Suprapubic skin (tissue), 4 donors: ENCODE results near the gene SNX24. TPM values are rescaled to one million over a fixed set of nuclear protein-coding genes. Genes with fewer than 3 reads are reported as not detected.
"Not testable (repeated sequence)": the region's sequence is repeated elsewhere in the genome, so short reads cannot be mapped to it uniquely, and the experiment has no call there.

Experiments used
- DNase-seq, 2 donors: peaks; one replicate each; pipeline ENCODE4 v3.0.0-alpha.2; 2019; ENCODE audit warnings: low spot score in 2 of 2
- H3K27ac ChIP-seq: fragments of 200-600 bp; sonication (generic); one replicate; pipeline ENCODE4 v1.5.1; 2019
- H3K27me3 ChIP-seq: fragments of 200-600 bp; sonication (generic); one replicate; pipeline ENCODE4 v1.5.1; 2019
- H3K36me3 ChIP-seq: fragments of 200-600 bp; sonication (generic); one replicate; pipeline ENCODE4 v1.5.1; 2019
- H3K4me1 ChIP-seq: fragments of 200-600 bp; sonication (generic); one replicate; pipeline ENCODE4 v1.5.1; 2019
- H3K4me3 ChIP-seq: fragments of 200-600 bp; sonication (generic); one replicate; pipeline ENCODE4 v1.5.1; 2019; ENCODE audit warnings: mild to moderate bottlenecking
- H3K9me3 ChIP-seq: fragments of 200-600 bp; sonication (generic); one replicate; pipeline ENCODE4 v1.5.1; 2019
- CTCF ChIP-seq, 2 donors: fragments of 200-600 bp in 1 of 2; fragments of 450-650 bp in 1 of 2; sonication (generic) in 1 of 2; IDR thresholded peaks; one replicate each; pipeline ENCODE4 v1.5.1; 2016 to 2019; ENCODE audit warnings: antibody characterized with exemption in 2 of 2, mild to moderate bottlenecking in 1 of 2, moderate library complexity in 1 of 2
- EP300 ChIP-seq: sonication (generic); formaldehyde crosslinking; IDR thresholded peaks from one replicate; pipeline ENCODE4 v1.6.1; 2017; ENCODE audit warnings: antibody characterized with exemption
- POLR2A ChIP-seq, 2 donors: fragments of 450-650 bp; IDR thresholded peaks; one replicate each; pipeline ENCODE4 v1.6.1; 2017; ENCODE audit warnings: antibody characterized with exemption in 2 of 2, mild to moderate bottlenecking in 2 of 2, moderate library complexity in 2 of 2
- POLR2AphosphoS5 ChIP-seq, 3 donors: sonication (generic); formaldehyde crosslinking; IDR thresholded peaks; one replicate each; pipeline ENCODE4 v1.6.1; 2017; ENCODE audit warnings: antibody characterized with exemption in 3 of 3
- WGBS: methylation state at CpG from one replicate; pipeline ENCODE4 v1.1.5; 2018; 5-methylcytosine and 5-hydroxymethylcytosine counted together
- total RNA-seq, 4 donors: library from RNA; depleted of rRNA; stranded (reverse); fragments of >200 nt; gene quantifications; one replicate each; pipeline ENCODE4 v1.1.0, GENCODE V29; 2016

The SNX24 gene
- total RNA-seq, 4 donors from 2014 or later, result 15.2 to 43.0 (median 25.3) TPM

GRCh38 chr5:122844136-122844909 lies 1.1 kb upstream of the SNX24 start:
- TF ChIP-seq CTCF (IDR thresholded peaks at IDR 0.05) (no peak), EP300 (no peak), POLR2A (IDR thresholded peaks at IDR 0.05) (no peak), POLR2AphosphoS5 (IDR thresholded peaks at IDR 0.05) (no peak)
- no peaks in the 10 kb centered on the region for H3K36me3 ChIP-seq
- H3K27me3 ChIP-seq, result no peaks in the 10 kb centered on the region
- peak overlapping the region; percentile 94 for H3K4me3 ChIP-seq
- no peak for DNase-seq
- WGBS, result 27% methylated on average over 22 of the region's 22 CpGs
- peaks cover 29% of the 10 kb centered on the region for H3K4me1 ChIP-seq
- H3K9me3 ChIP-seq, result no peaks in the 10 kb centered on the region
- peak overlapping the region; percentile 96 for H3K27ac ChIP-seq

- DNase-seq, result no peak
- H3K27ac ChIP-seq, result peak overlapping the region; percentile 96
- no peaks in the 10 kb centered on the region for H3K9me3 ChIP-seq
- H3K27me3 ChIP-seq, result no peaks in the 10 kb centered on the region
- H3K4me1 ChIP-seq, result peaks cover 34% of the 10 kb centered on the region
- no peaks in the 10 kb centered on the region for H3K36me3 ChIP-seq
- H3K4me3 ChIP-seq, result peak overlapping the region; percentile 94
- 1% methylated on average over 16 of the region's 16 CpGs for WGBS
- TF ChIP-seq POLR2AphosphoS5 (IDR thresholded peaks at IDR 0.05), result no peak
- no peak for TF ChIP-seq POLR2A (IDR thresholded peaks at IDR 0.05)
- TF ChIP-seq CTCF (IDR thresholded peaks at IDR 0.05), result no peak
- TF ChIP-seq EP300, result no peak
These were observed 544 bp upstream of the SNX24 start for GRCh38 chr5:122844910-122845228.

GRCh38 chr5:122846051-122846550 lies 688 bp downstream of the SNX24 start:
- H3K4me1 ChIP-seq, result peaks cover 38% of the 10 kb centered on the region
- WGBS, result 2% methylated on average over 6 of the region's 6 CpGs
- no peaks in the 10 kb centered on the region for H3K27me3 ChIP-seq
- H3K27ac ChIP-seq, result peak overlapping the region; percentile 96
- H3K4me3 ChIP-seq, result peak overlapping the region; percentile 94
- no peak for TF ChIP-seq POLR2A (IDR thresholded peaks at IDR 0.05)
- TF ChIP-seq CTCF (IDR thresholded peaks at IDR 0.05), result no peak
- TF ChIP-seq POLR2AphosphoS5 (IDR thresholded peaks at IDR 0.05), result no peak
- no peak for TF ChIP-seq EP300
- no peaks in the 10 kb centered on the region for H3K36me3 ChIP-seq
- no peaks in the 10 kb centered on the region for H3K9me3 ChIP-seq
- no peak for DNase-seq

GRCh38 chr5:122847687-122848081 lies 2.3 kb downstream of the SNX24 start:
- Histone ChIP-seq H3K4me3 (no peak overlapping the region), H3K27me3 (no peaks in the 10 kb centered on the region), H3K36me3 (no peaks in the 10 kb centered on the region), H3K27ac (no peak overlapping the region), H3K4me1 (peaks cover 38% of the 10 kb centered on the region), H3K9me3 (no peaks in the 10 kb centered on the region)
- DNase-seq, result no peak
- WGBS, result 99% methylated on average over 2 of the region's 2 CpGs
- no peak for TF ChIP-seq POLR2AphosphoS5 (IDR thresholded peaks at IDR 0.05)
- TF ChIP-seq POLR2A (IDR thresholded peaks at IDR 0.05), result no peak
- no peak for TF ChIP-seq EP300
- no peak for TF ChIP-seq CTCF (IDR thresholded peaks at IDR 0.05)

- Histone ChIP-seq H3K4me3 (no peak overlapping the region), H3K27ac (no peak overlapping the region), H3K36me3 (no peaks in the 10 kb centered on the region), H3K4me1 (peaks cover 27% of the 10 kb centered on the region), H3K27me3 (no peaks in the 10 kb centered on the region), H3K9me3 (no peaks in the 10 kb centered on the region)
- WGBS, result 53% methylated on average over 1 of the region's 1 CpG
- DNase-seq, result no peak
- no peak for TF ChIP-seq CTCF (IDR thresholded peaks at IDR 0.05)
- TF ChIP-seq EP300, result no peak
- no peak for TF ChIP-seq POLR2AphosphoS5 (IDR thresholded peaks at IDR 0.05)
- TF ChIP-seq POLR2A (IDR thresholded peaks at IDR 0.05), result no peak
These were observed 4.4 kb downstream of the SNX24 start for GRCh38 chr5:122849771-122850170.

- H3K4me1 ChIP-seq, H3K4me3 ChIP-seq, H3K36me3 ChIP-seq, DNase-seq, H3K27ac ChIP-seq, H3K27me3 ChIP-seq, H3K9me3 ChIP-seq: not testable (repeated sequence)
- 99% methylated on average over 8 of the region's 8 CpGs for WGBS
These were observed 12.1 kb downstream of the SNX24 start for GRCh38 chr5:122857538-122857937.
